Panc1 (cell line): ENCODE results near the gene LNPK. TPM values are rescaled to one million over a fixed set of nuclear protein-coding genes. Genes with fewer than 3 reads are reported as not detected.

Experiments
- ATAC-seq: fragments of 200-7000 bp; cut with Tn5 transposase; 2 replicates; pipeline ENCODE4 v1.9.1; 2020; ENCODE audit warnings: mild to moderate bottlenecking, moderate library complexity
- BruUV-seq: library from RNA; stranded (reverse); fragments of 400-500 nt; replicated peaks from 2 replicates; lab custom pipeline; 2021; lab: Mats Ljungman, UMichigan
- CTCF ChIA-PET: fragments of 300-600 bp; sonication (Branson Sonifier 250); formaldehyde crosslinking; loops from one replicate; lab custom pipeline; 2022; ENCODE audit warnings: antibody characterized with exemption; lab: Charles Lee
- POLR2A ChIA-PET: fragments of 300-600 bp; sonication (Branson Sonifier 250); formaldehyde crosslinking; loops from one replicate; lab custom pipeline; 2022; ENCODE audit warnings: antibody characterized with exemption; lab: Charles Lee
- DNase-seq: peaks from one replicate; pipeline ENCODE4 v3.0.0-alpha.2; 2010; ENCODE audit warnings: low read depth, low spot score
- H3K27ac ChIP-seq: 2 replicates; pipeline ENCODE4 v1.5.1; 2011; ENCODE audit warnings: mild to moderate bottlenecking, low read length, inconsistent platforms
- H3K27me3 ChIP-seq: fragments of 200-500 bp; sonication (Bioruptor generic); 2 replicates; pipeline ENCODE4 v1.6.0; 2014; ENCODE audit warnings: low read length, inconsistent platforms; ENCODE audit not compliant: control insufficient read depth, insufficient read depth
- H3K36me3 ChIP-seq: fragments of 200-500 bp; sonication (Bioruptor generic); 2 replicates; pipeline ENCODE4 v1.5.1; 2014; ENCODE audit warnings: inconsistent platforms, mild to moderate bottlenecking, low read length, moderate library complexity; ENCODE audit not compliant: control insufficient read depth, insufficient read depth
- H3K4me1 ChIP-seq: 2 replicates; pipeline ENCODE4 v1.5.1; 2011; ENCODE audit warnings: inconsistent platforms, mild to moderate bottlenecking, low read length, moderate library complexity; ENCODE audit not compliant: control insufficient read depth, insufficient read depth
- H3K4me3 ChIP-seq, 2 experiments: 2 replicates each; pipeline ENCODE4 v1.5.1; 2011 to 2012; ENCODE audit warnings: low read depth in 2 of 2, low read length in 2 of 2, mild to moderate bottlenecking in 2 of 2, inconsistent platforms in 1 of 2, moderate library complexity in 1 of 2
- H3K9me3 ChIP-seq: fragments of 200-500 bp; sonication (Bioruptor generic); 2 replicates; pipeline ENCODE4 v1.5.1; 2014; ENCODE audit warnings: low read depth, mild to moderate bottlenecking, inconsistent platforms, low read length, moderate library complexity; ENCODE audit not compliant: control insufficient read depth, insufficient read depth
- POLR2AphosphoS5 ChIP-seq: IDR thresholded peaks from 2 replicates; pipeline ENCODE4 v1.6.1; 2012; ENCODE audit warnings: mild to moderate bottlenecking, low read depth, low read length, moderate library complexity
- SIN3A ChIP-seq: IDR thresholded peaks from 2 replicates; pipeline ENCODE4 v1.6.1; 2012; ENCODE audit warnings: low read depth, mild to moderate bottlenecking, low read length, moderate library complexity, borderline replicate concordance; ENCODE audit not compliant: insufficient read depth
- TCF7L2 ChIP-seq: IDR thresholded peaks from 2 replicates; pipeline ENCODE4 v1.6.1; 2011; ENCODE audit warnings: mild to moderate bottlenecking, low read depth, low read length, inconsistent platforms
- in situ Hi-C: cut with HindIII; loops from 2 replicates; pipeline ENCODE4 v1.10.0; 2016; ENCODE audit warnings: low sequenced_read_pairs, low pct_unique_long_range_greater_than_20kb
- intact Hi-C: fragments of 100-400 bp; cut with micrococcal nuclease; formaldehyde crosslinking; loops from one replicate; pipeline ENCODE4 v1.10.0; 2022; ENCODE audit not compliant: unreplicated experiment
- total RNA-seq: library from RNA; stranded (reverse); gene quantifications from one replicate; pipeline ENCODE4 v1.2.1, GENCODE V29; 2021; ENCODE audit not compliant: unreplicated experiment
- TF ChIP-seq, protein P1 (sequence below), 2 experiments: IDR thresholded peaks; 2 replicates each; pipeline ENCODE4 v1.6.1; 2011 to 2012; ENCODE audit warnings: low read depth in 2 of 2, control low read depth in 1 of 2, low read length in 1 of 2, mild to moderate bottlenecking in 1 of 2, moderate library complexity in 1 of 2; ENCODE audit not compliant: insufficient read depth in 1 of 2
- TF ChIP-seq, protein P2 (sequence below): fragments of 450-650 bp; IDR thresholded peaks from 2 replicates; pipeline ENCODE4 v1.5.1; 2017; ENCODE audit warnings: mild to moderate bottlenecking

The LNPK gene
- total RNA-seq, 1 experiment from 2014 or later = 27.3 TPM

DNA sequence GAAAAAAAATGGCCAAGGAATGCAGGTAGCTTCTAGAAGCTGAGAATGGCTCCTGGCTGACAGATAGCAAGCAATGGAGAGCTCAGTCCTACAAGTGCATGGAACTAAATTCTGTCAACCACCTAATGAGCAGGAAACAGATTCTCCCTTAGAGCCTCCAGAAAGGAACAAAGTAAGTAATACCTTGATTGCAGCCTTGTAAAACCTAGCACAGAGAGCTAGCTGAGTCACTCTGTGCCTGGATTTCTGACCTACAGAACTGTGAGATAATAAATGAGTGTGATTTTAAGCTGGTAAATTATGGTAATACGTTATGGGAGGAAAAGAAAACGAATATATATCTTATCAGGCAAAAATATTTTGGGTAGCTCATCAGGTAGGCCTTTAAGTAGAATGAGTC, 7.4 kb upstream of the LNPK start:
- Histone ChIP-seq H3K27ac (no peak overlapping the region), H3K36me3 (no peaks in the 10 kb centered on the region), H3K4me1 (no peaks in the 10 kb centered on the region), H3K9me3 (no peaks in the 10 kb centered on the region), H3K4me3 (no peak overlapping the region), H3K27me3 (peaks cover 3% of the 10 kb centered on the region; the same call in 1 of the 2 replicates)
- intact Hi-C loops = no loop called here
- in situ Hi-C loops = no loop called here
- ATAC-seq = no peak
- TF ChIP-seq SIN3A (no peak), TCF7L2 (no peak), POLR2AphosphoS5 (no peak)
- TF ChIP-seq, protein P1, sequence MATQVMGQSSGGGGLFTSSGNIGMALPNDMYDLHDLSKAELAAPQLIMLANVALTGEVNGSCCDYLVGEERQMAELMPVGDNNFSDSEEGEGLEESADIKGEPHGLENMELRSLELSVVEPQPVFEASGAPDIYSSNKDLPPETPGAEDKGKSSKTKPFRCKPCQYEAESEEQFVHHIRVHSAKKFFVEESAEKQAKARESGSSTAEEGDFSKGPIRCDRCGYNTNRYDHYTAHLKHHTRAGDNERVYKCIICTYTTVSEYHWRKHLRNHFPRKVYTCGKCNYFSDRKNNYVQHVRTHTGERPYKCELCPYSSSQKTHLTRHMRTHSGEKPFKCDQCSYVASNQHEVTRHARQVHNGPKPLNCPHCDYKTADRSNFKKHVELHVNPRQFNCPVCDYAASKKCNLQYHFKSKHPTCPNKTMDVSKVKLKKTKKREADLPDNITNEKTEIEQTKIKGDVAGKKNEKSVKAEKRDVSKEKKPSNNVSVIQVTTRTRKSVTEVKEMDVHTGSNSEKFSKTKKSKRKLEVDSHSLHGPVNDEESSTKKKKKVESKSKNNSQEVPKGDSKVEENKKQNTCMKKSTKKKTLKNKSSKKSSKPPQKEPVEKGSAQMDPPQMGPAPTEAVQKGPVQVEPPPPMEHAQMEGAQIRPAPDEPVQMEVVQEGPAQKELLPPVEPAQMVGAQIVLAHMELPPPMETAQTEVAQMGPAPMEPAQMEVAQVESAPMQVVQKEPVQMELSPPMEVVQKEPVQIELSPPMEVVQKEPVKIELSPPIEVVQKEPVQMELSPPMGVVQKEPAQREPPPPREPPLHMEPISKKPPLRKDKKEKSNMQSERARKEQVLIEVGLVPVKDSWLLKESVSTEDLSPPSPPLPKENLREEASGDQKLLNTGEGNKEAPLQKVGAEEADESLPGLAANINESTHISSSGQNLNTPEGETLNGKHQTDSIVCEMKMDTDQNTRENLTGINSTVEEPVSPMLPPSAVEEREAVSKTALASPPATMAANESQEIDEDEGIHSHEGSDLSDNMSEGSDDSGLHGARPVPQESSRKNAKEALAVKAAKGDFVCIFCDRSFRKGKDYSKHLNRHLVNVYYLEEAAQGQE (IDR thresholded peaks at IDR 0.05; ENCODE audit: insufficient read depth in 1 of 2, low read depth in 2 of 2, low read length in 1 of 2) = no peak
- TF ChIP-seq, protein P2, sequence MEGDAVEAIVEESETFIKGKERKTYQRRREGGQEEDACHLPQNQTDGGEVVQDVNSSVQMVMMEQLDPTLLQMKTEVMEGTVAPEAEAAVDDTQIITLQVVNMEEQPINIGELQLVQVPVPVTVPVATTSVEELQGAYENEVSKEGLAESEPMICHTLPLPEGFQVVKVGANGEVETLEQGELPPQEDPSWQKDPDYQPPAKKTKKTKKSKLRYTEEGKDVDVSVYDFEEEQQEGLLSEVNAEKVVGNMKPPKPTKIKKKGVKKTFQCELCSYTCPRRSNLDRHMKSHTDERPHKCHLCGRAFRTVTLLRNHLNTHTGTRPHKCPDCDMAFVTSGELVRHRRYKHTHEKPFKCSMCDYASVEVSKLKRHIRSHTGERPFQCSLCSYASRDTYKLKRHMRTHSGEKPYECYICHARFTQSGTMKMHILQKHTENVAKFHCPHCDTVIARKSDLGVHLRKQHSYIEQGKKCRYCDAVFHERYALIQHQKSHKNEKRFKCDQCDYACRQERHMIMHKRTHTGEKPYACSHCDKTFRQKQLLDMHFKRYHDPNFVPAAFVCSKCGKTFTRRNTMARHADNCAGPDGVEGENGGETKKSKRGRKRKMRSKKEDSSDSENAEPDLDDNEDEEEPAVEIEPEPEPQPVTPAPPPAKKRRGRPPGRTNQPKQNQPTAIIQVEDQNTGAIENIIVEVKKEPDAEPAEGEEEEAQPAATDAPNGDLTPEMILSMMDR = no peak
- DNase-seq = no peak
- POLR2A ChIA-PET = no interaction called here
- no TSS peak for BruUV-seq
- CTCF ChIA-PET = no interaction called here

DNA sequence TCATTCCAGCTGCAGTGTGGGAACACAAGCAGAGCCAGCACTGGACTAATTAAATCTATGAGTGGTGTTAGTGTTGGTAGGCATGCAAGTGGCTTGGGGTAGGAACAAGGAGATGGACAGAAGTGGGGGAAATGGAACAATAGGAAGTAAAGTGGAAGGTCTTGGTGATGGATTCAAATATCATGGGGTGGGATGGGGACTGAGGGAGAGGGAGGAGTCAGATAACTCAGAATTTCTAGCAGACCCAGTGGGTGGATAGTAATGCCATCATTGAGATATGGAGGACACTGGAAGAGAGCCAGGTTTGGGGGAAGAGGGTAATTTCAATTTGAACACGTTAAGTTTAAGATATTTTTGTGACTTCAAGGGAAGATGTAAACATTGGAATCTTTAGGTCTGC, 2.9 kb upstream of the LNPK start:
- H3K36me3 ChIP-seq = no peaks in the 10 kb centered on the region
- no TSS peak for BruUV-seq
- ChIA-PET POLR2A (no interaction called here), CTCF (no interaction called here)
- in situ Hi-C loops = no loop called here
- H3K4me3 ChIP-seq = no peak overlapping the region
- H3K27me3 ChIP-seq = no peaks in the 10 kb centered on the region
- intact Hi-C loops = no loop called here
- no peak overlapping the region for H3K27ac ChIP-seq
- H3K9me3 ChIP-seq = no peaks in the 10 kb centered on the region
- TF ChIP-seq SIN3A (no peak), TCF7L2 (no peak), POLR2AphosphoS5 (no peak)
- TF ChIP-seq, protein P2 = no peak
- TF ChIP-seq, protein P1 (IDR thresholded peaks at IDR 0.05; ENCODE audit: insufficient read depth in 1 of 2, low read depth in 2 of 2, low read length in 1 of 2) = no peak
- no peak for DNase-seq
- ATAC-seq = no peak
- peaks cover 13% of the 10 kb centered on the region for H3K4me1 ChIP-seq
